Ovary (tissue), 9 donors: ENCODE results near the gene AGR2. TPM values are rescaled to one million over a fixed set of nuclear protein-coding genes. Genes with fewer than 3 reads are reported as not detected.
"Not testable (repeated sequence)": the region's sequence is repeated elsewhere in the genome, so short reads cannot be mapped to it uniquely, and the experiment has no call there.

Experiments used
- DNase-seq, 5 donors: peaks; one replicate each; pipeline ENCODE4 v3.0.0-alpha.2; 2019 to 2020
- H3K27ac ChIP-seq, 2 donors: fragments of 200-600 bp; one replicate each; pipeline versions ENCODE4 v1.5.1 to v1.8.0; 2019 to 2022
- H3K27me3 ChIP-seq: fragments of 200-600 bp; one replicate; pipeline ENCODE4 v1.8.0; 2022
- H3K36me3 ChIP-seq: fragments of 200-600 bp; sonication (generic); one replicate; pipeline ENCODE4 v1.5.1; 2019
- H3K4me1 ChIP-seq: one replicate; pipeline ENCODE4 v1.8.1; 2013; ENCODE audit warnings: mild to moderate bottlenecking, moderate library complexity; ENCODE audit not compliant: insufficient read depth
- H3K4me3 ChIP-seq: fragments of 200-600 bp; sonication (generic); one replicate; pipeline ENCODE4 v1.5.1; 2017
- H3K9me3 ChIP-seq, 2 donors: fragments of 200-600 bp in 1 of 2; sonication (generic) in 1 of 2; one replicate each; pipeline versions ENCODE4 v1.5.1 to v1.8.1; 2013 to 2019; ENCODE audit warnings: mild to moderate bottlenecking in 1 of 2, moderate library complexity in 1 of 2
- CTCF ChIP-seq, 3 donors: fragments of 450-650 bp in 2 of 3; fragments of 200-600 bp in 1 of 3; IDR thresholded peaks; one replicate each; pipeline versions ENCODE4 v1.5.1 to v1.8.0; 2016 to 2022; ENCODE audit warnings: antibody characterized with exemption in 3 of 3, mild to moderate bottlenecking in 1 of 3
- EP300 ChIP-seq: sonication (generic); formaldehyde crosslinking; IDR thresholded peaks from one replicate; pipeline ENCODE4 v1.6.1; 2017; ENCODE audit warnings: antibody characterized with exemption
- POLR2A ChIP-seq: fragments of 450-650 bp; IDR thresholded peaks from one replicate; pipeline ENCODE4 v1.6.1; 2017; ENCODE audit warnings: antibody characterized with exemption, mild to moderate bottlenecking, moderate library complexity
- WGBS, 3 donors: extraction: QIAGEN DNeasy Blood & Tissue Kit in 1 of 3; methylation state at CpG; one replicate each; pipeline versions ENCODE4 v1.1.5 to v1.1.7; 2013 to 2017; 5-methylcytosine and 5-hydroxymethylcytosine counted together
- intact Hi-C, 4 donors: fragments of 100-400 bp; cut with DNase I; formaldehyde crosslinking; loops; one replicate each; pipeline versions ENCODE4 v1.11.0 to v1.15.1; 2022 to 2023
- polyA plus RNA-seq, 2 donors: library from polyadenylated mRNA; stranded (reverse); fragments of 200-250 nt in 1 of 2; fragments of 350-450 nt in 1 of 2; fragmentation: Illumina TruSeq in 1 of 2; extraction: RNeasy Lipid Tissue Mini Kit (QIAGEN cat#74804) in 1 of 2; gene quantifications; one replicate each; pipeline ENCODE4 v1.2.3, GENCODE V29; 2013 to 2014
- total RNA-seq, 7 donors: library from RNA; depleted of rRNA in 2 of 7; stranded (reverse); fragments of >200 nt in 2 of 7; fragmentation: NEBNext Ultra II Directional in 3 of 7; extraction: Animal tissue kit (Norgen Biotek cat#: 25700) in 3 of 7; gene quantifications; one replicate each; pipeline versions ENCODE4 v1.1.0 to v1.2.4, GENCODE V29; 2016 to 2023
- donor health status: DM: no; HTN: no; CAD: no; lungs with moderate emphysema.
- donor health status: DM: no; HTN: no; CAD: no.
- donor health status: Bipolar disorder and iron deficiency.
- donor health status: DM: yes; HTN: yes; CAD: no.
- donor health status: DM: no; HTN: no; CAD: no.
- donor health status: DM: yes; HTN: yes; CAD: no.

Gene AGR2
- total and polyA plus RNA-seq, 9 donors = 0.07 to 64.3 (median 3.1) TPM; not detected in 3

- Histone ChIP-seq H3K27ac (no peak overlapping the region), H3K4me3 (no peak overlapping the region), H3K9me3 (no peaks in the 10 kb centered on the region), H3K27me3 (no peaks in the 10 kb centered on the region), H3K36me3 (no peaks in the 10 kb centered on the region), H3K4me1 (no peaks in the 10 kb centered on the region)
- no peak for DNase-seq
- intact Hi-C loops = no loop called here
- WGBS, 3 donors = 74 to 85% (median 76%) methylated on average over 6 of the region's 6 CpGs
- TF ChIP-seq EP300 (no peak), POLR2A (no peak)
These were observed 34.0 kb downstream of the AGR2 start for GRCh38 chr7:16770657-16771329.

GRCh38 chr7:16769994-16770393, 34.8 kb downstream of the AGR2 start:
- H3K4me1 ChIP-seq, intact Hi-C loops, H3K4me3 ChIP-seq, H3K27ac ChIP-seq, H3K9me3 ChIP-seq, H3K27me3 ChIP-seq, H3K36me3 ChIP-seq, DNase-seq: not testable (repeated sequence)
- WGBS, 3 donors = 93 to 96% (median 95%) methylated on average over 3 of the region's 3 CpGs

- H3K27me3 ChIP-seq = no peaks in the 10 kb centered on the region
- intact Hi-C loops = no loop called here
- H3K36me3 ChIP-seq = no peaks in the 10 kb centered on the region
- H3K9me3 ChIP-seq = no peaks in the 10 kb centered on the region
- no peaks in the 10 kb centered on the region for H3K4me1 ChIP-seq
- DNase-seq = no peak
- no peak for TF ChIP-seq CTCF (IDR thresholded peaks at IDR 0.05)
- no peak for TF ChIP-seq POLR2A
- TF ChIP-seq EP300 = no peak
- no peak overlapping the region for H3K27ac ChIP-seq
- no peak overlapping the region for H3K4me3 ChIP-seq
- 82 to 92% (median 91%) methylated on average over 2 of the region's 2 CpGs for WGBS, 3 donors
These were observed 39.4 kb downstream of the AGR2 start for GRCh38 chr7:16765436-16765859.

GRCh38 chr7:16764942-16765341, 39.9 kb downstream of the AGR2 start:
- intact Hi-C loops = no loop called here
- Histone ChIP-seq H3K27me3 (no peaks in the 10 kb centered on the region), H3K4me3 (no peak overlapping the region), H3K4me1 (no peaks in the 10 kb centered on the region), H3K36me3 (no peaks in the 10 kb centered on the region), H3K9me3 (no peaks in the 10 kb centered on the region), H3K27ac (no peak overlapping the region)
- no peak for TF ChIP-seq CTCF (IDR thresholded peaks at IDR 0.05)
- TF ChIP-seq EP300 = no peak
- no peak for TF ChIP-seq POLR2A
- WGBS, 3 donors = 92 to 96% (median 95%) methylated on average over 3 of the region's 3 CpGs
- DNase-seq = no peak

- 89 to 95% (median 91%) methylated on average over 4 of the region's 4 CpGs for WGBS, 3 donors
- Histone ChIP-seq H3K36me3 (no peaks in the 10 kb centered on the region), H3K4me3 (no peak overlapping the region), H3K27me3 (no peaks in the 10 kb centered on the region), H3K9me3 (no peaks in the 10 kb centered on the region), H3K27ac (no peak overlapping the region), H3K4me1 (no peaks in the 10 kb centered on the region)
- TF ChIP-seq POLR2A = no peak
- TF ChIP-seq CTCF (IDR thresholded peaks at IDR 0.05) = no peak
- no peak for TF ChIP-seq EP300
- no peak for DNase-seq
- intact Hi-C loops = no loop called here
These were observed 42.6 kb downstream of the AGR2 start for GRCh38 chr7:16762177-16762576.
